GM19438 (cell line): Measurements from ENCODE around the gene PDE4D.

Source experiments
- ATAC-seq: cut with Tn5 transposase; IDR thresholded peaks from one replicate; pipeline ENCODE4 v1.9.1; 2021; ENCODE audit warnings: low read depth; ENCODE audit not compliant: unreplicated experiment

The PDE4D gene

DNA sequence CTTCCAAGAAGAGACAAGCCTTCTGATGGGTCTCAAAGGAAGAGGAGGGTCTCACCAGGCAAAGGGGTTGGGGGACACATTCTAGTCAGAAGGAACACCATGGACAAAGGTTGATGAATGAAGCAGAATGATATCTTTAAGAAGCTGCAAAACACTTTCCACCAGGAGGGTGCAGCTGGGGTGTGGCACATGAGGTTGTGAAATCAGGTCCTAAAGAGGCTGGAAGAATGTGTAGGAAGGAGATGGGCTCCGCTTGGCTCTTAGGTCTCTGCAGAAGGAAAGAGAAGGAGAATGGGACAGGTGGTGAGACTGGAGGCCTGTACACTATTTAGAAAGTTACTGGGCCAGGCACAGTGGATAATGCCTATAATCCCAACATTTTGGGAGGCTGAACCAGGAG lies 328.6 kb downstream of the PDE4D start:
- ATAC-seq, result no peak

DNA sequence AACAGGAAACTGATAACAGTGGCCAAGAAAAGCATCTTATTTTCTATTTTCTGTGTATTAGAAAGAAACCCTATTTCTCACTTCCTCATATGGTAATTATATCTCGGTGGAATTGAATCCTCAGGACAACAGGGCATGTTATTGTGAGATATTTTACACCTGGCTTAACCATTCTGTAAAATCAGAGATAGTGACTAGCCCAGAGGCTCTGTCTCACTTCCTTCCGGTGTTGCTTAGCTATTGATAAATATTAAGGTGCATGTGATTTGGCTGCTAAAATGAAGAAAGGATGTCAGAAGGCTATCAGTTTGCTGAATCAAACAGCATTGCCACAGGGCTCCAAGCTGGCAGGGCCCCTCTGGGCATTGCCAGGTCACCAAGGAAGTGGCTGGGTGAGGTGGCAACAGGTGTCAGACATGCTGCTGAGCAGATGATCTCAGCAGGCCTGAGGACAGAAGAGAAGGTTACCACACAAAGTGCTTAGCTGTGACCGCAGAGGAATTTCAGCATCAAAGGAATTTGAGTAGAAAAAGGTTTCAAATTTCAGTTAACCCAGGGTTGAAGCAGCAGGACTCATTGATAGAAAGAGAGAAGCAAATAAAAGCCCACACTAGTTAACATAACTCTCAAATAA lies 330.7 kb downstream of the PDE4D start:
- peak; percentile 98 for ATAC-seq

DNA sequence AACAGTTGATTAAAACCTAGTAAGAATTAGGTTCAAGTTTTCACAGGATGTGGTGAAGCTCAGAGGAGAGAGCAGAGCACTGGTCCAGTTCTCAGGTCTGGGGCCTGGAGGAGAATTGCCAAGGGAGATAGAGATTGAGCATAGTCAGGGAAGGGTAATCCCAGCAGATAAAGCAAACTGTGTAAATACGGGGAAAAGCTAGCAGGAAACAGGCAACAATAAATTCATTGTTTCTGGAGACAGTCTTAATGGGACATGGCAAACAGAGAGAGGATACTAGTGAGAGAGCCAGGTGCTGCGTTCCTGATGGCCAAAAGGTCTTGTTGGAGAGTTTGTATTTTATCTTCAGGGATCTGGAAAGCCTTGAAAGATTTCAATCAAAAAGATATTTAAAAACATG lies 333.0 kb downstream of the PDE4D start:
- ATAC-seq, result no peak

DNA sequence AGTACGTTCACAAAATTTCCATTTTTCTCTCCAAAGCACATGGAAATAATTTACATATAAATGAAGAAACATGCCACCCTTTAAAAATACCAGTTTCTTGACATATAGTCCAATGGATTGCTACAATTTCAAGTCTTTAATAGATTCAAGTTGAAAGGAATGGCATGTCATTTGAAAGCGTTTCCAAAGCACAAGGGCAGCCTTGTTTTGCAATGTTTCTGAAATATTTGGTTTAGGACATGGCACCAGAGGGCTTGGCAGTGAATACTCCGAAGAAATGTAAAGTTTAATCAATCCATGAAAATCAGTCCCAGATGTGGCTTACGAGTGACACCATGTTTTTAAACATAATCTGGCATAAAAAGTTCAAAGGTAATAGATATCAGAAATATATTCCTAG lies 333.7 kb downstream of the PDE4D start:
- no peak for ATAC-seq

DNA sequence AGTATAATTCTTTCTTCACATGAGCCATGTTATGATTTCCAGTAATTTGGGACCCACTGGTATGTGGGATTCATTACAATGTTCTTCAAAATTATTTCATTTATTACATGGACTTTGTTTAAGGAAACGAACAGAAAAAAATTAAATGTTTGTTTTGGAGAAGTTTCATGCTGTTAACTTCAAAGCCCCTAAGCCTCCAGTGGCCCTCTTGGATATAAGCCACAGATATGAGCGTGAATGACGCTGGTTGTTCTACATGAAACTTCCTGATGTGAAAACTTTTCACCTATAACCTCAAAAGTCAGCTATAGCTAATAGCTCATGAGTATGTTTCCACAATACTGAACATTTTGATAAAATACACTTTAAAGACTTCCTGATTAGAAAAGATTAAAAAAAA lies 334.2 kb downstream of the PDE4D start:
- ATAC-seq, result no peak

DNA sequence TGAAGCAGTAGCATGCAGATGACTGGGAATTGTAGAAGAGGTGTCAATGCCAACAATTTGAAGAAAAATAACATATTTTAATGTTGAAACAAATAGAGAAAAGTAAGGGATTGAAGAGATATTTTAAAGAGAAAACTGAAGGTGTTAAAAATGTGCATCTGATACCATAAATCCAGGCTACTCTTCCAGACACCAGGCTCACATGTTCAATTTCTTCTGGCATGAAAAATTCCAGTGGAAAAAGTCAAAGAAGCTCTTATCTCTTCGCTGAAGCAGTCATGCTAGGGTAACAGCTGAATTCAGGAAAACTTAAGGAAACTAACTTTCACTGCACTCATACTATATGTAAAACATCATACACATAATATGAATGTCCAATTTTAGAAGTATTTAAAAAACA lies 335.0 kb downstream of the PDE4D start:
- ATAC-seq, result no peak

DNA sequence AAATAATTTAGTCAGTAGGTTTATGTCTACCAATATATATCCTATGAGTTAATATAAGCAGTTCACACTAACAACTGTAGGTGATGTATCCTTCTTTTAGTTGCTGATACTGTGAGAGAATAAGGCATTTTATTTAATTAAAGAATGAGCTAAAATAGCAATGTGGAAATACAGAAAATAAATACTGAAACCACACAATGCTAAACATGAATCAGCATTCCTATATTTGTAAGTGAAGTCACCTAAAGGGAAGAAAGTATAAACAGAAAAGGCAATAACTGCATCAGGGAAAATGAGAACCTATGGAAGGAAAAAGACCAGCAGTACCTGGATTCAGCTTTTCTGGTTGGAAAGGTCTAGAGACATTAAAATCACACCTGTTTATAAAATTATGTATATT lies 336.0 kb downstream of the PDE4D start:
- ATAC-seq, result no peak

DNA sequence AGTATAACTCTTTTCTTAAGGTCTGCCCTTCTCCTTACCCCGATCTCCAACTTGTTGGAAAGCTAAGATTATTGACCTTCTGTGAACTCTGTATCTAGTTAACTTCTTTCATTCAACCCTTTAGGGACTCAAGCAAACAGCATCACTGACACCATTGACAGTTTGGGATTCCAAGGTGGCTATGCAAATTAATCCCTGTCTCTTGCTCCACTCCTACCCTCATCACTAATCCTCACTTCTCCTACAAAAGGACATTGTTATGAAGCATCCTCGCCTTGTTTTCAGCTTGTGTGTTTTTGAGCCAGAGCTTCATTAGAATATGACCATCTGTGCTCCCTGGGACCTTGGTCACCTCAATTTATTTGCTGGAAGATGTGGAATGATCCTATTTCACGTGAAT lies 337.9 kb downstream of the PDE4D start:
- no peak for ATAC-seq

DNA sequence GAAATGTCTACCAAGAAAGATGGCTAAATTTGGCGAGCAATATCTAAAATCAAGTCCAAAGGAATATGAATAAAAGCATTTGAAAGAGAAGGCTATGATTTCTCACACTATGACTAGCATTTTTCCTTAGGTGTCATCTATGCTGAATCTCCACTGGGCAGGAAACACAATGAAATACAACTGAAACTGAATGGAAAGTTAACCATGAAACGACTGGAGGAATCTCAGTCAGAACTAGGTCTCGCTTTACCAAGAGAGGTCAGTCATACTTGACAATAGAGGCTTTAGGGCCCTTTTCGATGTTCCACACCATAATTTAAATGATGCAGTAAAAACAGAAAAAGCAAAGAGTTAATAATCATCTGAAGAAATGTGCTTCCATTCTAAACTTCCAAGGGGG lies 339.0 kb downstream of the PDE4D start:
- no peak for ATAC-seq

DNA sequence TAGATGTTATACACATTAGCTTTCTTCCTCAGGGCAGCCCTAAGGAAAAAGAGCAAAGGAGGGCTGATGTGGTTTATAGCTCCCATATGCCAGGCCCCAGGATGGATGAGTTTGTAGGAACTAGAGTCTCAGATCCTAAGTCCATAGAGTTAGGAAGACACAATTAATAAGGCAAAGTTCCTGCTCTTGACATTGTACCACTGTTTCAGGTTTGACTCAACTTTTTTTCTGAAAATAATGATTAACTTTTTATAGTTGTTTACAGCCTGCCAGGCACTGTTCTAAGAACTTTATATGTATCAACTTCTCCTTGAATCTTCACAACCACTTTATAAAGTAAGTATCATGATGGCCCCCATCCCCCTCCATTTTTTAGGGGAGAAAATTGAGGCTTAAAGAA lies 339.5 kb downstream of the PDE4D start:
- ATAC-seq, result no peak

DNA sequence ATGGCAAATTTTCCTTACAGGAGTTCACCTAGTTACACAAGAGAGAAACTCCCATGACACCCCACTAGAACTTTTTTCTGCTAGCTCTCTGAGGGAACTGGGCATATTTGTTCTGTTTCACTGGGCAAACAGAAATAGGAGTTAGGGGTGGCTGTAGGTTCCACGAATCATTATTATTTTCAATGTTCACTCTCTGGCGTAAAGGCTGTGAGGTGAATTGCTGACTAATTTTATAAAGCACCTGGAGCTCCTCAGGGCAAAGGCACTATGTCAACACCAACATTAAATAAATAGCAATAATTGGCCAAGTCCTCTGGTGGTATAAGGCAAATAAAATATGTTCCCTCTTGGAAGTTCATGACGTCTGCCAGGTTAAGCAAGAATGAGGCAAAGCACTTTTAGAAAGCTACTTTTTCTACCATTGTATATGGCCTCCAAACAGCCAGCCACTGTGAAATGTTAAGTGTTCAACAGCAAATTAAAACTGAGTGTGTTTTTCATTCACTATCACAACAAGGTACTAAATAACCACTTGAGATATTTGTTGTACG lies 344.6 kb downstream of the PDE4D start:
- ATAC-seq, result no peak

DNA sequence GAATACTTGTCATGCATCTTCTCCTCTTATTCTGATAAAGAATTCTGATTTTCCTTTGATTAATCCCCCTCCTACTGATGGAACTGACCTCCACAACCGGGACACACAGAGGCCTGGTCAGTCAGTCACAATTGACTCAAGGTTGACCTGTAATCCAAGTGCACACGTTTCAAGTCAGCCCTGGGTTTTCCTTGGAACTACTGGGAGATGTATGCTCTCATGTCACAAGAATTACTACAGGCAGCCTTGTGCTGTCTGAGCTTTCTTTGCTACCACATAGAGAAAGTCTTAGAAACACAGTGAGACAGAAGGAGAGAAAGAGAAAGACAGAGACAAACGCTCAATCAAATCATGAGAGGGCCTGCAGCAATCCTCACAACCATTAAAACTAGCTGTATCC lies 345.8 kb downstream of the PDE4D start:
- no peak for ATAC-seq

DNA sequence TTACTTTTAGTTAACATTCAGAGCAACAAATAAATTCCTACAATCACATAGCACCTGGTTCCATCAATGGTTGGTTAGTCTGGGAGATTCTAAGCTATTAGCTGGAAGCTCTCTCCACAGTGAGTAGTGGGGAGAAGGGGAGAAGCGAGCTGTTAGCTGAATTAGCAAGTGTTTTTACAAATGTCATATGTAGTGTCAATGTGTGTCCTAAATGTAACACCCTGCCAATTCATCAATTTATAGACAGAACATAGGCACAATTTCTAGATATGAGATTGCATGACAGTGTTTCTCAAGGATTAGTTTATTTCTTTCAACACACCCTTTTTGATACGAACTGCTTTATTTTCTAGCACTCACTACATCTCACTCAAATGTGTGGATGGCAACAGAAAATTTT lies 349.0 kb downstream of the PDE4D start:
- ATAC-seq, result no peak

DNA sequence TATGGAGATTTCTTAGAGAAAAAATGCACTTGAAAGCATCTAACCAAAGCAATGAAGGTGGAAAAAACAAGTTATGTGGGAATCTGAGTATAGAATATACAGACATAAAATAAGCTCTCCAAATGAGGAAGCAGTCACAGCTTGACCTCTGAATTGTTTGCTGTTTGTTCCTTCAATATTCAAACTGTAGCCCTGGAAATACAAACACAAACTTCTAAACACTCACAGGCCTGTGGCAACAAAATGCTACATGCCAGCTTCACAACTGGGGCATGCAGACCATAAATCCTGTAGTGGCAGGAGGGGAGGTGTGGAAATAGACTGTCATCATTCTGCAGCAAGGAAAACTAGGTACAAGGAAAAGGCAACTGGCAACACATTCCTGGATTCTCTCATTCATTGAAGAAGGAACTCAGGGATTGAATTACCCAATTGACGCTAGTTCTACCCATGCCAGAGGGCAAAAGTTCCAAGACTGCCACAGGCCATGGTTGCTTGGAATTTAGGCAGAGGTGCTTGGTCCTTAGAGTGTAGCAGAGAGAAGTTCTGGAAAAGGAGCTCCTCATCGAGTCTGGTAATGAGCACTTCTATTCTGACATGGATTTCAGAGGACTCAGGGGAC lies 349.6 kb downstream of the PDE4D start:
- no peak for ATAC-seq

DNA sequence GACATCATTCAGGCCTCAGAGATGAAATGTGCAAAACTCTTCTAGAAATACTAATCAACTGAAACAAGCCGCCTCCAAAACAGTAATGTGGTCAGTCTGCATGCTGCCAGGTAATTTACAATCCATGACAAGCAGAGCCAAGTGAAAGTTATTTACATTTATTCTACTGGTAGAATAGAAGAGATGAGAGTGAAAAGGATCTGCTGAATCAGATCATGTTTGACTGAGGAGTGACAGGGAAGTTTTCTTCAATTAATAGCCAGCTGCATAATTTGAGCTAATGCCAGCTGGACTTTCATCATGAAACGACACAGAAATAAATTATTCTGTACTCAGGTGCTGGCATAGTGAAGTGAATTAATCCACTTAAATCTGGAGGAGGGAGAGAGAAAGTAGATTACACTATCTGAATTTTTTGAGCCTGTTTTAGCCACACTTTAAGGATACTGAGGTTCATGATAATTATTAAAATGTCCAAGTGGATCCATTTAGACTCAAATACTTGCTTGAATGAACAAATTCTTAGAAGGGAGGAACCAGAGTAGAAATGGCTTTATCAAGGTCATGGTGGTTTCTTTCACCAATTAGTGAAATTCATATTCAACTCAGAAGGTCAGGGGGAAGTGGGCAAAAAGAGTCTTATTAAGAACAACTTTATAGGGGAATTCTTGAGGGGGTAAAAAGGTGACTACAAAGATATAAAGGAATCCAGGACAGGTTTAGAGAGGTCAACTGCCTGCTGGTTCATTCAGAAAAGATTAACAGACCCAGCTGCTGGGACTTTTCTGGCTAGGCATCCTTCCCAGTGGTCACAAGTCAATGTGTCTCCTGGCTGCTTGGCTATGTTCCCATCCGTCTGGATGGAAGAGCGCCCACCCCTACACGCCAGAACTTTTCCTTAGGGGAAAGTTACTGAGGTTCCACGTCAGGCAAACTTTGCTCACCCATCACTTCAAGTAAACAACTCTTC lies 350.4 kb downstream of the PDE4D start:
- no peak for ATAC-seq

DNA sequence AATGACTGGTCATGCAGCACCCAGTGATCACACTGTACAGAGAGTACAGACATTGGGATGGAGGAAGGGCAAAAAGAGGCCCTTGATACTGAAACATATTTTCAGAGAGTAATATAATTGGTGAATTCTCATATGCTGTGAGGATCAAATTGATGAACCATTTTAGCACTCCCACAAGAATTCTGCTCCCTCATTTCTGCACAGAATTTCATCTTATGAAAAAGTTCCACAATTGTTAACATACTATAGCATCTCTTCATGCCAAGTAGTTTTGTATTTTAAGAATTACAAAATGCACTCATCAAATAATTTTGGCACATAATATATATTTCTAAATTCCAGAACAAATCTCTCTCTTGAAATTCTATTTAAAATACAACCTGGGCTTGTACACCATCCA lies 351.2 kb downstream of the PDE4D start:
- ATAC-seq, result no peak

DNA sequence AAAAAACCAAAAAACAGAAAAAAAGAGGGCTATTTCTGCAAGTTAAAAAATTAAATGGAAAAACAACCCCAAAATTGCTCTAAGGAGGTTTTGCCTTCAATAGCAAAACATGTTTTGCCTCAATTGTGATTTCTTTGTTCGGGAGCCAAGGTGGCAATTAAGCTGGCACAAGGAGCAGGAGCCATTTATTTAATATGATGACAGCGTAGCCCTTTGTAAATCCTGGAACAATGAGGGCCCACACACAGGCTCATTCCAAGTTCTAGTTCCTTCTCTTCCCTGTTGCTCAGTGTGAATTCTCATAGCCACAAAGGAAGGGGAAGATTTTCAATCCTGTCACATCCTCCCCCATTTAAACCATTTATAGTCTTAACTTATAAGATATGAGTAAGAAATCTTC lies 353.2 kb downstream of the PDE4D start:
- ATAC-seq, result no peak

DNA sequence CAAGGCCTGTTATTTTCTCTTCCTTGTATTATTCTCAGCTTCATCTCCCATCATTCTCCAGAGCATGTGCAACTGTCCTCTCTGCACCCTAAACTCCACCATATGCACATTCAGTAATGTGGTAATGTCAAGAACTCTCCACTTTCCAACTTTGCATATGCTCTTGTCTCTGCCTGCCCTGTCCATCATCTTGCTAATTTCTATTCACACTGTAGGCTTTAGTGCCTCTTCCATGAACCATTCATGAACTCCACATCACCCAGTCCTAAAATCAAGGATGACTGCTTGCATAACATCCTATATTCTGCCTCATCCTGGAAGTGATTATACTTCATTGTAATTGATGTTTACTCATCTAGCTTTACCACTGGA lies 354.8 kb downstream of the PDE4D start:
- ATAC-seq, result no peak

DNA sequence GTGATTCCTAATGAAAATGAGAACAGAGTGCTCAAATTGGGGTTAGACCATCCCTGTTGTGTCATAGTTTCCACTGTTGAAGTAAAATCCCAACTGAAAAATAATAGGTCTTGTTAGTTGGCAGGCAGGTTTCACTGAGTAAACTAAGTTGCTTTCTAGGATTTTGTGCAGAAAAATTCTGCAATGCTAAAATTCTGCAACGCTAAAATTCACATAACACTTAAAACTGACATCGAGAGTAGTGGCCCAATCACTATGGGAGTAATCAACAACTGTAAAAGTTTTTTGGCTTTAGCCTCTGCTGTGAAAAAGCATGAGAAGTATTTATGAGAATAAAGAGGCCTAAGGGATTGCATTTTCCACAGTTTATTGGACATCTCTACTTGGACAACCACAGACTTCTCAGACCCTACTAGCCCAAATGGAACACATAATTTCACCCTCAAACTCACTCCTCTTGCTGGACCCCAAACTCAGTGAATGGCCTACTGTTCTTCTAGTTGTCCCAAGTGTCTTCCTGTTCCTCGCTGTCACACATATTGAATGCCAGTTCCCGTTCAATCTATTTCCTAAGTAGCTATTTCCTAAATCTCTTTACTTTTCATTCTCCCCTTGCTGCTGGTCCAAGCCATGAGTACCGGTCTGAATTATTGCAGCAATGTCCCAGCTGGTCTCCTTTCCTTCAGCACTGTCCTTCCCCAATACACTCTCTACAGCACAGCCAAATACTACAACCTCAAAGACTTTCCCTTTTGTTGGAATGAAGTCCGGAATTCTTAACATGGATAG lies 355.4 kb downstream of the PDE4D start:
- no peak for ATAC-seq

DNA sequence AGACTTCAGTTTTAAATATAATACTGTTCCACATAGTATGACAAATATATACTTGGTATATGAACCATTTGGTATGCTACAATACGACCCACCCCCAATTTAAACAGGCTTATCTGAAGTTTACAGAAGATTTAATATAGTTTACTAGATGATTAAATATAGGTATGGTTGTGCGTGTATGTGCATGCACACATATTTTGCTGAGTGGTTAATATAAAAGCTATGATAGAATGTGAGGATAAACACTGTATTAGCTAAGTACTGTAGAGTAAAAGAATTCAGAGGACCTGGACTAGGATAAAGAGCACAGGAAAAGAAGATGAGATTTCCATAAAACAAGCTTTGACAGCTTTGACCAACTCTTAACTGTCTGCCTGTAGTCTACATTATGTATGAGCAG lies 356.7 kb downstream of the PDE4D start:
- no peak for ATAC-seq

DNA sequence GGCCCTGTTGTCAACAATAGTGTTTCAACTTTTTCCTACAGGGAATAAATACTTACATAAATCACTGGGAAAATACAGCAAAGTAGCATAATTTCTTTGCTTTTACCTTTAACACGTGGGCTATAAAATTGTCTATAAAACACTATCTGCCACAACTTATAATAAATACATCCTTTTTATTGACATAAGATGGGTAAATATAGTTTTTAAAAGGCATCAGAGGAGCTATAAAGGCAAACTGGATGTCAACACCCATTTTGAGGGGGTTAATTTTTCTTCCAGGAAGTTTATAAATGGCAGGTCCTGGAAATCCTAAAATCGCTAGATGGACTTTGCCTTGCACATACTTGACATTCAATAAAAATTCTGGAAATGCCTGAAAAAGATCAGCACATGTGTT lies 358.0 kb downstream of the PDE4D start:
- no peak for ATAC-seq
